H1 (cell line): ENCODE results near the gene SHISA6. TPM values are rescaled to one million over a fixed set of nuclear protein-coding genes. Genes with fewer than 3 reads are reported as not detected.

ENCODE experiments used
- FOSL1 ChIP-seq: IDR thresholded peaks from 2 replicates; pipeline ENCODE4 v1.6.1; 2011; ENCODE audit warnings: mild to moderate bottlenecking, low read depth, low read length, moderate library complexity; ENCODE audit not compliant: insufficient read depth
- POLR2AphosphoS5 ChIP-seq: IDR thresholded peaks from 2 replicates; pipeline ENCODE4 v1.6.1; 2011; ENCODE audit warnings: low read depth, low read length
- RFX5 ChIP-seq: IDR thresholded peaks from 2 replicates; pipeline ENCODE4 v1.6.1; 2011; ENCODE audit warnings: low read depth, low read length, improper control_type of control experiment, borderline replicate concordance
- SIN3A ChIP-seq, 2 experiments: IDR thresholded peaks in 1 of 2; conservative IDR thresholded peaks in 1 of 2; 2 replicates each; pipeline ENCODE4 v1.6.1; 2011 to 2012; ENCODE audit warnings: low read length in 2 of 2, improper control_type of control experiment in 1 of 2, low read depth in 1 of 2, mild to moderate bottlenecking in 1 of 2
- SUZ12 ChIP-seq: fragments of 200-600 bp; sonication (generic); IDR thresholded peaks from 2 replicates; pipeline ENCODE4 v1.6.1; 2012; ENCODE audit warnings: mild to moderate bottlenecking, inconsistent platforms, low read length, moderate library complexity, mixed read lengths
- TCF12 ChIP-seq: IDR thresholded peaks from 2 replicates; pipeline ENCODE4 v1.6.1; 2011; ENCODE audit warnings: low read depth, mild to moderate bottlenecking, low read length
- polyA plus RNA-seq, 7 experiments: library from polyadenylated mRNA; depleted of rRNA in 3 of 7; stranded (reverse) in 5 of 7; unstranded in 2 of 7; fragments of >200 nt in 5 of 7; fragments of 200-250 nt in 2 of 7; gene quantifications; 1 replicate in 5 of 7; 2 replicates in 1 of 7; 4 replicates in 1 of 7; pipeline versions ENCODE4 v1.2.1 to v1.2.3, GENCODE V29; 2011 to 2013; ENCODE audit warnings: missing spikeins in 2 of 7, mixed read lengths in 2 of 7
- total RNA-seq: library from RNA; stranded (reverse); fragmentation: NEBNext Ultra II Directional; extraction: Animal tissue kit (Norgen Biotek cat#: 25700); gene quantifications from 2 replicates; pipeline ENCODE4 v1.2.1, GENCODE V29; 2021
- TF ChIP-seq, protein P1 (sequence below): IDR thresholded peaks from 2 replicates; pipeline ENCODE4 v1.6.1; 2012; ENCODE audit warnings: inconsistent platforms

The SHISA6 gene
- total and polyA plus RNA-seq, 2 of the 8 experiments (the other 6 are each of a cell fraction or from before 2014, with no cell fraction given), result 2.9 to 4.8 TPM

DNA sequence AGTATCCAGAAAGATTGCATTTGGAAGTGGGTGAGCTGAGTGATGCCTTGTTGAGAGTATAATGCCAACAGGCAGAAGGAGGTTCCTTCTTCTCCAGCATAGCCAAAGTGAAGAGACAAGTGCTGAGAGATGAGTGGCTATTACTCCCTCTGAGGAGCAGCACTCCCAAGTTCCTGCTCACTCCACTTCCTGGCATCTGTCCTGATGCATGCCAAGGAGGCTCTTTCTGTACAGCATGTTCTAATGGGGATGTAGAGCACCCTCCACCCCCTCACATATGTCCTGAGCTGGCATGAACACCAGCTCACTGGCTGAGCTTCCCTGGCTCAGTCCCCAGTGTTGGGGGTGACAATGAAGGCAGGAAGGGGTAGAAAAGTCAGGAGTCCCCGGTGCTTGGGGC lies 313.0 kb downstream of the SHISA6 start (continued):
- TF ChIP-seq, protein P1, sequence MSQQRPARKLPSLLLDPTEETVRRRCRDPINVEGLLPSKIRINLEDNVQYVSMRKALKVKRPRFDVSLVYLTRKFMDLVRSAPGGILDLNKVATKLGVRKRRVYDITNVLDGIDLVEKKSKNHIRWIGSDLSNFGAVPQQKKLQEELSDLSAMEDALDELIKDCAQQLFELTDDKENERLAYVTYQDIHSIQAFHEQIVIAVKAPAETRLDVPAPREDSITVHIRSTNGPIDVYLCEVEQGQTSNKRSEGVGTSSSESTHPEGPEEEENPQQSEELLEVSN, result no peak
- TF ChIP-seq POLR2AphosphoS5 (no peak), FOSL1 (no peak), SUZ12 (no peak), TCF12 (no peak), RFX5 (no peak), SIN3A (conservative IDR thresholded peaks at IDR 0.05 in 1 of 2, IDR thresholded peaks at IDR 0.05 in 1 of 2; ENCODE audit: low read depth in 1 of 2, low read length in 2 of 2) (no peak)
